HTERT RPE-1 (cell line): ENCODE data around the gene CFAP221.

Experiments used
- in situ Hi-C: fragments of 300-500 bp; cut with MboI; formaldehyde crosslinking; loops from 4 replicates; pipeline ENCODE4 v1.14.3; 2020; ENCODE audit warnings: low sequenced_read_pairs

Gene CFAP221

DNA sequence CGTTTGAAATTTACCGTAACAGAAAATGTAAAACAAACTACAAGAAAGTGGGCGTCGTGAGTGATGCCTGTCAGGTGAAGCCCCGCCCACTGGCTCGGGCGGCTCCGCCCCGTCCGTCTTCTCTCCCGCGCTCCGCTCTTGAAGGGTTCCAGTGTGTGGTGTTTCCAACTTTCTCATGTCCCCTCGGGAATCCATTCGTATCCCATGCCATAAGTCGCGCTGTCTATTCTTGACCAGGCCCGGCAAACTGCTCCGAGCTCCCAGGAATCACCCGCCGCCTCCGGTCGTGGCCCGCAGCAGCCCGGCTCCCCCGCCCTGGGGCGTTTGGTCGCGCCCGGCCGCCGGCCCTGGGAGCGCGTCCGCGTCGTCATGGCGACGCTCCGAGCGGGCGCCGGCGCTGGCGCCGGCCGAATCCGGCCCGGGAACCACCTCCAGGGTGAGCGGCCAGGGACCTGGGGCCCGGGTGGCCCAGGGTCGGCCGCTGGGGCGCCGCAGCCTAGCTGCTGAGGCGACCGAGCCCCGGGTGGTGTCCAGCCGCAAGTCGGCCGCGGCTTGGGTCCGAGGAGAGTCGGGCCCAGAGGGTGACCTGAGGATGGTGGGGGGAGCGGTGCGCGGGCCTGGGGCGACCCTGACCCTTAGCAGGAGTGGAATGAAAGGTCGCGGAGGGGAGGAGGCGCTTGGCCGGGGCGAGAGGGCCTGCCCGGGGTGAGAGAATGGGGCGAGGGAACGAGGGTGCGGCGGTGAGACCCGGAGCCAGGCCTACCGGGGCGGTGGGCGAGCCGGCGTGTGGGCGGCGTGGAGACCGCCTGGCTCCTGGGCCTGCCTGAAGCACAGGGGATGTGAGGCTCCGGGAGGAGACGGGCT, at the start of gene CFAP221:
Gene CFAP221, plus strand, starts transcription at position 375 of the 864 bp plus-strand sequence. CDS start 1,683 bp downstream, outside the sequence.
- in situ Hi-C loops = no loop called here

- in situ Hi-C loops = no loop called here
Observed at GRCh38 chr2:119495948-119496347, 48.3 kb upstream of the CFAP221 start.

- in situ Hi-C loops = no loop called here
Observed at GRCh38 chr2:119496682-119497081, 47.6 kb upstream of the CFAP221 start.

- in situ Hi-C loops = no loop called here
Observed at GRCh38 chr2:119508756-119509155, 35.5 kb upstream of the CFAP221 start.

GRCh38 chr2:119511989-119512388, 32.3 kb upstream of the CFAP221 start:
- in situ Hi-C loops = no loop called here

- in situ Hi-C loops = no loop called here
Observed at GRCh38 chr2:119512946-119513345, 31.3 kb upstream of the CFAP221 start.

DNA sequence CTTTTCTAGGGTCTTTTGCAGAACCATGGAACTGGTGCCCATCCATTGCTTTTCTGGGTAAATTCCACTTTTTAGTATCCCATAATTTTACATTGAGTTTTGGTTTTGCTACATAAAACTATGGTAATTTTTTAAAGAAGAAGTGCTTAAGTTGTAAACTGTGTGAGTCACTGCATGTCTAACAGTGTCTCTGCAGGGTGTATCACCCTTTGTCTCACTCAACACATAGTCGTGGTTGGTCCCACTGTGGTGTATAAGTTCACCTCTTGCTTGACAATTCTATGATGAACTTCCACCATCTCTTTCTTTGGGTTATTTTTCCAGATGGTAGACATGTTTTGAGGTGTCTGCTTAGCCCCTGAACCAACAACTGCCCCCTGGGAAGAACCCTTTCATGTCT, 30.4 kb upstream of the CFAP221 start:
- in situ Hi-C loops = no loop called here

GRCh38 chr2:119516121-119516520, 28.1 kb upstream of the CFAP221 start:
- in situ Hi-C loops = no loop called here

GRCh38 chr2:119517433-119517832, 26.8 kb upstream of the CFAP221 start:
- in situ Hi-C loops = no loop called here

- in situ Hi-C loops = no loop called here
Observed at GRCh38 chr2:119518401-119519056, 25.7 kb upstream of the CFAP221 start.

DNA sequence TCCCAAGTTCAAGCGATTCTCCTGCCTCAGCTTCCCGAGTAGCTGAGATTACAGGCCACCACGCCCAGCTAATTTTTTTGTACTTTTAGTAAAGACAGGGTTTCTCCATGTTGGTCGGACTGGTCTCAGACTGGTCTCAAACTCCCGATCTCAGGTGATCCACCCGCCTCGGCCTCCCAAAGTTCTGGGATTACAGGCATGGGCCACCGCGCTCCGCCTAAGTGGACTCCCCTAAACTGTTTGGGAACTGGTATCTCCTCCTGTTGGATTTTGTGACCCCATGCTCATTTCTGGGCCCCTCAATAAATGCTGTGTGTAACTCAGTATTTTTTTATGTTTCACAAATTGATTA, 25.2 kb upstream of the CFAP221 start:
- in situ Hi-C loops = no loop called here

DNA sequence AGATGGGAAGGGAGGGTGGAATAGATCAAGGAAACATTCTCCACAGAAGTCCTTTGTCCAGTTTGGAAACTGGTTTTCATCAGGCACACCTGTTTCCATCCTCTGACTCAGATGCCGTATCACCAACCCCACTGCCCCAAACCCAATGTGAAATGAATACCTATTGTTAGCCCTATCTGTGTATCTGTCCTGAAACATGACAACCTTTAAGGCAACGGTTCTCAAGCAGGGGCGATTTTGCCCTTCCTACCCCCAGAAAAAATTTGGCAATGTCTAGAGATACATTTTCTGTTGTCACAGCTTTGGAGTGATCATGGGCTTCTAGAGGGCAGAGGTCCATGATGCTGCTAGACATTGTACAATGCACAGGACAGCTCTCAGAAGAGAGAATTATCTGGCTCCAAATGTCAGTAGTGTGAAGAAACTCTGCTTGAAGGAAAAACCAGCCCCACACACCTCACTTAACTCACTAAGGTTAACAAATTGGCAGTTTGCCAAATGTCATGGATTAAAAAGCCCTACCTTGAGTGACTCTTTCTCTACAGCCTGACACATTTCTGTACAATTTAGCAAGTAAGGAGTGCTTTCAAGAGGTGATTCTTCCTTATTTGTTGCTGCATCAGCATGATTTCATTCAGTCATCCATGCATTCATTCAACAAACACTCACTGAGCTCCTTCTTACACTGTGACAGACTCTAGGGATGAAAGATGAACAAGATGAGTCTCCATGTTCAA, 23.4 kb upstream of the CFAP221 start:
- in situ Hi-C loops = no loop called here

GRCh38 chr2:119521433-119522050, 22.7 kb upstream of the CFAP221 start:
- in situ Hi-C loops = no loop called here

DNA sequence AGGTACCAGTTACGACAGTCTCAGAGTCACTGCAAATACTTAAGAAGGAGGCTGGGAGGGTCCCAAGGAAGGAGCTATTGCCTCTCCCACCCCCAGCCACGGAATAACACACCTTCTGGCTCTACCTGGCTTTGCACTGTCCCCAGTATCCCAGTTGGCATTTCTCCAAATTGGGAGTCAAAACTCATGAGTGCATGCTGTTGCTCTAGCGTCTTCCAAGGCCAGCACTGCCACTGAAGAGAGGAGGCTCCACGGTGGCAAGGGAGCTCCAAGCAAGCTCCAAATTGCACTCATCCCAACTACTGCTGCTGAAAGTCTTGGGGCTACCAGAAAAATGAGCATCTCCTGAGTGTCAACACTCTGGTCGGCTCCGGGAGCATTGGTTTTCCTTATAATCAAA, 21.6 kb upstream of the CFAP221 start:
- in situ Hi-C loops = no loop called here

DNA sequence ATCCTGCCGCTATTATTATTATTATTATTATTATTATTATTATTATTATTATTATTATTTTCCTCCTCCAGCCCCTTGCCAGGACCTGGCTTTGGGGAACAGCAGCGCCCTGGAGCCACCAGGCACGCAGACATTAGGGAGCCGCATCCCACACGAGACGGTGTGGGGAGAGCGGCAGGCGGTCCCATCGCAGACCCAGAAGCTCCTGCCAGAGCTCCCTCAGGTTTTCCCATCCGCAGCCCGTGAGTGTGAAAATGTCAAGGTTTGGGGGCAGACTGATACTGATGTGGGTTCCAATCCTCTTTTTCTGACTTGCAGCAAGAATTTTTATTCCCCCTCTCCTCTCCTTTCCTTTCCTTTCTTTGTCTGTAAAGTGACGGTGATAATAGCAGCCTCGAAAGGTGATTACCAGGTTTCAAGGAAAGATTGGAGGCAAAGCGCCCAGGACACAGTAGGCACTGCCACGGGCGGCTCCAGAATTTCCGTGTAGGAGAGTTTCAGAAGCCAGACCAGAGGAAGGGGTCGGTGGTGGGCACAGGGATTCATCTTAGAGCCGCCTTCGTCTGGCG, 20.8 kb upstream of the CFAP221 start:
- in situ Hi-C loops = no loop called here

- in situ Hi-C loops = no loop called here
Observed at GRCh38 chr2:119523952-119524694, 20.1 kb upstream of the CFAP221 start, which contains the start of gene SCTR. TSS of gene SCTR (minus strand) at chr2:119524483. CDS start at chr2:119524226, 257 bp downstream.

- in situ Hi-C loops = no loop called here
Observed at GRCh38 chr2:119525614-119526013, 18.6 kb upstream of the CFAP221 start.

DNA sequence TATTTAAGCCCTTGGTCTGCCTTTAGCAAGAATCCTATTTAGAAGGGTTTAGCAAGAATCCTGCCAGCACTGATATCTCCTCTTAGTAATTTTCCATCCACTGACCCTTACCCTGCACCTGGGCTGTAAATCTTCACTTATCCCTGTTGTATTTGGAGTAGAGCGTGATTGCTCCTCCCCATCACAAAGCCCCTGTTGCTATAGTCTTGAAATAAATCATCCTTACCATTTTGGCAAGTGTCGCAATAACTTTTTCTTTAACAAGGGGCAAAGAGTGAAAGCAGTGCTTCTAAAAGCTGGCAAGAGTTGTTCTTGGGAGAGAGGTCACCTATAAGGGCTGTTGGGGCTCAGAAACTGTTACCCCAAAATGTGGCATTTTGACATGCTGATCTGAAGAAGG, 16.2 kb upstream of the CFAP221 start:
- in situ Hi-C loops = no loop called here

- in situ Hi-C loops = no loop called here
Observed at GRCh38 chr2:119531292-119531691, 13.0 kb upstream of the CFAP221 start.

- in situ Hi-C loops = no loop called here
Observed at GRCh38 chr2:119533560-119533959, 10.7 kb upstream of the CFAP221 start.
